HL-60/S4 treated with retinoic acid at 250 ng/mL for 4 days and 3 days (cell line): ENCODE measurements around the gene MRPS31.

ENCODE experiments used
- in situ Hi-C: fragments of 300-500 bp; cut with MboI; formaldehyde crosslinking; loops from 2 replicates; pipeline ENCODE4 v1.7.0; 2022; ENCODE audit warnings: low sequenced_read_pairs

Gene MRPS31

GRCh38 chr13:40679480-40679985 is 91.5 kb downstream of the MRPS31 start:
- in situ Hi-C loops = loop anchor here (25.0 kb wide), 2 partner anchors 617 to 992 kb away; no protein-coding TSS in a partner anchor
